ENCODE data around the gene CELSR2. TPM values are rescaled to one million over a fixed set of nuclear protein-coding genes. Genes with fewer than 3 reads are reported as not detected.
"Not testable (repeated sequence)": the region's sequence is repeated elsewhere in the genome, so short reads cannot be mapped to it uniquely, and the experiment has no call there.

Gene CELSR2
- polyA plus RNA-seq, 3 donors from 2014 or later = 0.17 to 0.77 TPM; not detected in 1

DNA sequence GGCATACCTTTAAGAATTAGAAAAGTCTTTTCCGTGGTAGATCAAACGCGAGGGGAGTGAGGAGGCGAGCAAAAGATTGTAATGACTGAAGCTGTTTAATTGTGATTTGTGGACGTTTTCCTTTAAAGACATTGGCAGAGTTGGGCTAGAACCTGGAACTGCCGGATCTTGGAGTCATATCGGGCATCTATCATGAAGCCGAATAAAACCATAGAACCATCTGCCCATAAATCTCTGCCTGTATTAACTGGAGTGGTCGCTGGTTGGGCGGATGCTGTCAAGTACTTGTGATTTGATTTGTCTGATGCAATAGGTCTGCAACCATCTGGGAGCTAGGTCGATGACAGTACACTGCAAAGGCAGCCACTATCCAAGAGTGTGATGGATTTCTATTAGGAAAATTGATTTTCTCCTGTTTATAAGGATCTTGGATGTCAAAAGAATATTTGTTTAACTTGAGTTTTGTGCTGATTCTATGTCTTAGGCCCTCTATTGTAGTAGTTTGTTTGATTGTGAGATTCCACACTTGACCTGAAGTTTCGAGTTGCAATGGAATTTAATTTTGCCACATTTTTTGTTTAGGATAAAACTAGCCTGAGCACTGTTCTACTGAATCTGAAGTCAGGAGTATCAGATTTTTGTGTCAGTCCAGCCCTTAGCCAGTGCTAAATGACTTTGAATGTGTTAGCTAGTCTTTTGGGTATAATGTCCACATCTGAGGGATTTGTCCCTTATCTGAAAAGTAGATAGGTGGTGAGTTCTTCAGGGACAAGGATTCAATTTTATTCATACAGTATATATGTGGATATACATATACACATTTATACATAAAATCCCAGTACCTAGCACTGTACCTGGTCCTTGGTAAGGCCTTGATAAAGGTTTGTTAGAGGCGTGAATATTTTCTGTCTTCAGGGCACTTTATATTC, 34.4 kb upstream of the CELSR2 start:
- H3K36me3 Mint-ChIP-seq = peaks cover 0 to 11% (median 4%) of the 10 kb centered on the region in 3 donors
- peak overlapping the region; percentile 88 to 95 (median 92) for H3K27ac Mint-ChIP-seq
- DNase-seq = peak in 1 of 3 donors; percentile 6
- H3K27me3 Mint-ChIP-seq (ENCODE audit: low read depth in 3 of 3) = peaks cover 7 to 8% (median 7%) of the 10 kb centered on the region in 3 donors
- peak overlapping the region; percentile 95 to 99 (median 97) for H3K4me3 Mint-ChIP-seq
- peaks cover 38 to 40% of the 10 kb centered on the region in 2 donors for H3K4me1 Mint-ChIP-seq
- no peaks in the 10 kb centered on the region for H3K9me3 Mint-ChIP-seq

GRCh38 chr1:109216662-109217061, 32.7 kb upstream of the CELSR2 start:
- Mint-ChIP-seq H3K36me3 (peaks cover 0 to 16% (median 4%) of the 10 kb centered on the region in 3 donors), H3K27me3 (ENCODE audit: low read depth in 3 of 3) (peaks cover 7 to 8% (median 7%) of the 10 kb centered on the region in 3 donors), H3K9me3 (no peaks in the 10 kb centered on the region), H3K27ac (peak overlapping the region in 5 of 6 donors; percentile 11 to 93 (median 74)), H3K4me3 (peak overlapping the region in 2 of 5 donors; percentile 10 to 32), H3K4me1 (peaks cover 44 to 54% of the 10 kb centered on the region in 2 donors)
- DNase-seq = no peak

DNA sequence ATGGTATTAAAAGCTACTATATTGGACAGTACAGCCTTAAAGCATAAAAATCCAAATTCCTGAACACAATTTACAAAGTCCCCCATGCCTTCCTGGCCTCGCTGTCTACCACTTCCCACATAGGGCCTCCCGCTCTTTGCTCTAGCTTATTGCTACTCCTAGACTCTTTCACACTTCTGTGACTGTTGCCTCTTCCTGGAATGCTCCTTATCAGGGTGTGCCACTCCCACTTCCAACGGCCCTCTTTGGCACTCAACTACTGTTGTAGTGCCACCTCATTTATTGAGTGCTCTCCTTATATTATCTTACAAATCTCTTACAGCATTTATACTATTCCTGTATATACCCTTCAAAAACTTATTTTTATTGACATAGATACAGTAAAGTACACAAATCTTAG, 30.8 kb upstream of the CELSR2 start:
- no peak for DNase-seq
- Mint-ChIP-seq H3K27ac (peak overlapping the region in 4 of 6 donors; percentile 6 to 60 (median 22)), H3K9me3 (no peaks in the 10 kb centered on the region), H3K4me1 (peaks cover 49 to 68% of the 10 kb centered on the region in 2 donors), H3K36me3 (peaks cover 0 to 16% (median 4%) of the 10 kb centered on the region in 3 donors), H3K4me3 (no peak overlapping the region), H3K27me3 (ENCODE audit: low read depth in 3 of 3) (peaks cover 7 to 8% (median 7%) of the 10 kb centered on the region in 3 donors)

GRCh38 chr1:109221201-109221600, 28.1 kb upstream of the CELSR2 start:
- H3K4me3 Mint-ChIP-seq; H3K9me3 Mint-ChIP-seq; H3K27me3 Mint-ChIP-seq (ENCODE audit: low read depth in 3 of 3); DNase-seq; H3K27ac Mint-ChIP-seq: not testable (repeated sequence)
- H3K4me1 Mint-ChIP-seq = peaks cover 32 to 64% of the 10 kb centered on the region in 2 donors
- H3K36me3 Mint-ChIP-seq = peaks cover 0 to 18% (median 8%) of the 10 kb centered on the region in 3 donors

DNA sequence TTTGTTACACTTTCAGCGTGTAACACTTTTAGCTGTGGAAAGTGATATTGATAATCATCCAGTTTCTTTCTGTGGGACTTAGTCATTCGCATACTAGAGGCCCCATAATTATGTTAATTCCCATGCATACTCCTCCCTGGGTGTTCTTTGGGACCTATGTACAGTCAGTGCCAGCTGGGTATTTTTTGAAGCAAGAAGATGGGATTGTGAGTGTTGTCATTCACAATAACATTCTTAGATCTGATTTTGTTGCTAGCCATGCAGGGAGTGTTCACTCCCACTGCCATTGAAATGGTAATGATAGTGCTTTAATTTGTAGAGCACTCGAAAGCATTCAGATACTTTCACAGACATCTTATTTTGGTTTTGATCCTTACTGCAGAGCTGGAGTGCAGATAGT, 24.0 kb upstream of the CELSR2 start:
- Mint-ChIP-seq H3K27me3 (ENCODE audit: low read depth in 3 of 3) (no peaks in the 10 kb centered on the region), H3K36me3 (peaks cover 11 to 25% (median 19%) of the 10 kb centered on the region in 3 donors), H3K27ac (peak overlapping the region in 1 of 6 donors; percentile 80), H3K4me1 (peaks cover 19 to 50% of the 10 kb centered on the region in 2 donors), H3K9me3 (no peaks in the 10 kb centered on the region), H3K4me3 (no peak overlapping the region)
- no peak for DNase-seq

DNA sequence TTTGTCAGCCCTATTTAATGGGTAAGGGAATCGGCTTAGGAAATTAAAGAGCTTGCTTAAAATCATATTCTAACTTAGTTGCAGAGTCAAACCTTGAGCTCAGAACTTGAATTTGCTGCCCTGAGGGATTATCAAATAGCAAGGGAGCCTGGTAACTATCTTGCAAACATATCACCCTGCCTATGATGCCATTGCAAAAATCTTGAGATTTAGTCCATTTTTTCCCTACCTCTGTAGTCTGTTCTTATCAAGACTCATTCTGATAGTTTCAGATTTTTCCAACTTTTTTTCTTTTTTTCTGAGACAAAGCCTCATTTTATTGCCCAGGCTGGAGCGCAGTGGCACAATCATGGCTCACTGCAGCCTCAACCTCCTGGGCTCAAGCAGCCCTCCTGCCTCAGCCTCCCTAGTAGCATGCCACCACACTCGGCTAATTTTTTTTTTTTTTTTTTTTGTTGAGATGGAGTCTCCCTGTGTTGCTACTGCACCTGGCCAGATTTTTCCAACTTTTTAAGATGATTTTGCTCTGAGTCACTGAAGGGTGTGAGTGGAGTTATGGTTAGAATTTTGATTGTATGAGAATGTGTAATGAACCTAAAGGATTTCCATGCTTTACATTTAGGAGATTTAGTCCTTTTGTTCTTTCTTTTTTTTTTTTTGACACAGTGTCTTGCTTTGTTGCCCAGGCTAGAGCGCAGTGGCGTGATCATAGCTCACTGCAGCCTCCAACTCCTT, 23.5 kb upstream of the CELSR2 start:
- DNase-seq = no peak
- Mint-ChIP-seq H3K27ac (peak overlapping the region in 4 of 6 donors; percentile 7 to 80 (median 20)), H3K4me1 (peaks cover 18 to 45% of the 10 kb centered on the region in 2 donors), H3K9me3 (no peaks in the 10 kb centered on the region), H3K27me3 (ENCODE audit: low read depth in 3 of 3) (no peaks in the 10 kb centered on the region), H3K36me3 (peaks cover 15 to 25% (median 23%) of the 10 kb centered on the region in 3 donors), H3K4me3 (no peak overlapping the region)

DNA sequence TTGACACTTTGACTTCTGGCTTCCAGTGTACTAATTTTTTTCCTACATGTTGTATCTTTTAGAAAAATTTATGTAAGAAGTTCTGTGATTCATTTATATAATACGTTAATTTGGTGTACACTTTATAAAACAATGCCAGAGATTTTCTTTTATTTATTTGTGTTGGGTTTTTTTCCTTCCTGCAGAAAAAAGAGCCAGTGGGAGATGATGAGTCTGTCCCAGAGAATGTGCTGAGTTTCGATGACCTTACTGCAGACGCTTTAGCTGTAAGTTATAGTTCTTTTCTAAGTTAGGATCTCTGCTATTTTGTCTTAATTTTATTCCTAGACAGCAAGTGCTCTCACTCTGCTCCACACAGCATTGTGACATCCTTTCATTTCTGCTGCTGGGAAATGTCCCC, 21.2 kb upstream of the CELSR2 start:
- H3K9me3 Mint-ChIP-seq = no peaks in the 10 kb centered on the region
- no peak overlapping the region for H3K4me3 Mint-ChIP-seq
- no peak for DNase-seq
- H3K36me3 Mint-ChIP-seq = peaks cover 16 to 34% (median 34%) of the 10 kb centered on the region in 3 donors
- no peak overlapping the region for H3K27ac Mint-ChIP-seq
- peaks cover 0 to 2% (median 0%) of the 10 kb centered on the region in 3 donors for H3K27me3 Mint-ChIP-seq (ENCODE audit: low read depth in 3 of 3)
- peaks cover 9 to 27% of the 10 kb centered on the region in 2 donors for H3K4me1 Mint-ChIP-seq

- H3K4me1 Mint-ChIP-seq = peaks cover 6 to 19% of the 10 kb centered on the region in 2 donors
Observed at GRCh38 chr1:109229531-109230127, 19.7 kb upstream of the CELSR2 start.

DNA sequence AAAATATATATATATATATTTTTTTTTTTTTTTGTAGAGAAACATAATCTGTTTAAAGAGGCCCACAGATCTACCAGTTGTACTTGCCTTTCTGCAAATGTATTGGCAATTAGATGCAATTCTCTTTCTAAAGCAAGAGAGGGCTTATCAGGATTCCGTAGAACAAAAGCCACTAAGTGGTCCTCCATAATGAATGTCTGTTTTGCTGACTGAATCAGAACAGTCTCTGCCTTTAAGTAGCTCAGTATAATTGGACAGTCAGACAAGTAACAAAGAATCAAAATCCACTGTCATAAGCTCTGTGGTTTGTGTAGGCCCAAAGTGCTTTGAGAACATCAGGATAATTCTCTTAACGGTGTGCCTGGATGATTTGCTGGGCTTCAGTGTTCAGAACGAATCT, 18.3 kb upstream of the CELSR2 start:
- Mint-ChIP-seq H3K4me3 (no peak overlapping the region), H3K4me1 (peaks cover 2 to 8% of the 10 kb centered on the region in 2 donors), H3K36me3 (peaks cover 16 to 42% (median 39%) of the 10 kb centered on the region in 3 donors), H3K27ac (peak overlapping the region in 1 of 6 donors; percentile 20), H3K27me3 (ENCODE audit: low read depth in 3 of 3) (peaks cover 0 to 2% (median 0%) of the 10 kb centered on the region in 3 donors), H3K9me3 (no peaks in the 10 kb centered on the region)
- DNase-seq = no peak

More at GRCh38 chr1:109229531-109230127, 19.7 kb upstream of the CELSR2 start:
- Mint-ChIP-seq H3K27ac (no peak overlapping the region), H3K4me3 (no peak overlapping the region), H3K9me3 (no peaks in the 10 kb centered on the region), H3K36me3 (peaks cover 16 to 30% (median 29%) of the 10 kb centered on the region in 3 donors), H3K27me3 (ENCODE audit: low read depth in 3 of 3) (peaks cover 0 to 2% (median 0%) of the 10 kb centered on the region in 3 donors)
- no peak for DNase-seq

DNA sequence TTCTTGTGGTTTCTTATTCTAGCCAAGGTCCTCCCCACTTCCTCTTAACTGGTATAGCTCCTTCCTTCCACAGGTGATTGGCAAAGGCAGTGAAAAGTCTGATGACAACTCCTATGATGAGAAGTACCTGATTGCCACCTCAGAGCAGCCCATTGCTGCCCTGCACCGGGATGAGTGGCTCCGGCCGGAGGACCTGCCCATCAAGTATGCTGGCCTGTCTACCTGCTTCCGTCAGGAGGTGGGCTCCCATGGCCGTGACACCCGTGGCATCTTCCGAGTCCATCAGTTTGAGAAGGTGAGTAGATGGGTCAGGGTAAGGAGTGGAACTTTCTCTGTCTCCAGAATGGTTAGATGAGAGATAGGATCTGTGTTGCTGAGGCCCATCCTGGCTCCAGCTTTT, 14.2 kb upstream of the CELSR2 start:
- H3K4me3 Mint-ChIP-seq = no peak overlapping the region
- DNase-seq = no peak
- peaks cover 0 to 4% (median 0%) of the 10 kb centered on the region in 3 donors for H3K27me3 Mint-ChIP-seq (ENCODE audit: low read depth in 3 of 3)
- no peaks in the 10 kb centered on the region for H3K4me1 Mint-ChIP-seq
- H3K27ac Mint-ChIP-seq = no peak overlapping the region
- no peaks in the 10 kb centered on the region for H3K9me3 Mint-ChIP-seq
- peaks cover 9 to 43% (median 33%) of the 10 kb centered on the region in 3 donors for H3K36me3 Mint-ChIP-seq

DNA sequence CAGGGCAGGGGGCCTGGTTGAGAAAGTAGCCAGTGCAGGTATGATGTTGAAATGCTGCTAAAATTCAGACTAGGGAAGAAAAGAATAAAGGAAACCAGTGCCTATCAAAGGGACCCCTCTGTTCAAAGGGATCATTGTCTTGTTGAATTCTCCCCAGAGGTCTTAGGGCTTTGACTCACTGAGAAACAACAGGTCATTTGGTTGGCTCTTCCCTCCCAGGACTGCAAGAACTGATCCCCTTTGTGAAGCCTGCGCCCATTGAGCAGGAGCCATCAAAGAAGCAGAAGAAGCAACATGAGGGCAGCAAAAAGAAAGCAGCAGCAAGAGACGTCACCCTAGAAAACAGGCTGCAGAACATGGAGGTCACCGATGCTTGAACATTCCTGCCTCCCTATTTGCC, 11.8 kb upstream of the CELSR2 start:
- Mint-ChIP-seq H3K36me3 (peaks cover 5 to 32% (median 19%) of the 10 kb centered on the region in 3 donors), H3K4me3 (no peak overlapping the region), H3K9me3 (no peaks in the 10 kb centered on the region), H3K4me1 (peaks cover 13 to 15% of the 10 kb centered on the region in 2 donors), H3K27me3 (ENCODE audit: low read depth in 3 of 3) (peaks cover 0 to 2% (median 2%) of the 10 kb centered on the region in 3 donors), H3K27ac (peak overlapping the region in 1 of 6 donors; percentile 49)
- no peak for DNase-seq

DNA sequence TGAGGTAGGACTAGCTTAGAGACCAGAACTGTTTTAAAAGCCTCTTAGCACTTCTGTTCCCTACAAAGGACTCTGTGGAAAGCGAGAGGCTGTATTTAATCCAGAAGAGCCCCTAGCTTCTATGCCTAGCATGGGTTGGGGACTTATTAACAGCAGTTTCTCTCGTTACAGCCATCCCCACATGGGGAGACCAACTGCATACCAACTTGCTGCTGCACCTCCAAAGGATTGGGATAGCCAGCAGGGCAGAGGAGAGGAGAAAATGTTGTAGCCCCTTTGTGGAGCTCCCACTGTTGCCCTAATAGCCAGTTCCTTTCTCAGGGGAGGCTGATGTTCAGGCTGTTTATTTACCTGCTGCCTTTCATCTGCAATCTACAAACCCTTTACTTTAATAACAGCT, 11.0 kb upstream of the CELSR2 start:
- Mint-ChIP-seq H3K36me3 (peaks cover 5 to 30% (median 16%) of the 10 kb centered on the region in 3 donors), H3K4me3 (no peak overlapping the region), H3K9me3 (no peaks in the 10 kb centered on the region), H3K27ac (peak overlapping the region in 1 of 6 donors; percentile 31), H3K4me1 (peaks cover 13 to 17% of the 10 kb centered on the region in 2 donors), H3K27me3 (ENCODE audit: low read depth in 3 of 3) (peaks cover 0 to 2% (median 2%) of the 10 kb centered on the region in 3 donors)
- no peak for DNase-seq

DNA sequence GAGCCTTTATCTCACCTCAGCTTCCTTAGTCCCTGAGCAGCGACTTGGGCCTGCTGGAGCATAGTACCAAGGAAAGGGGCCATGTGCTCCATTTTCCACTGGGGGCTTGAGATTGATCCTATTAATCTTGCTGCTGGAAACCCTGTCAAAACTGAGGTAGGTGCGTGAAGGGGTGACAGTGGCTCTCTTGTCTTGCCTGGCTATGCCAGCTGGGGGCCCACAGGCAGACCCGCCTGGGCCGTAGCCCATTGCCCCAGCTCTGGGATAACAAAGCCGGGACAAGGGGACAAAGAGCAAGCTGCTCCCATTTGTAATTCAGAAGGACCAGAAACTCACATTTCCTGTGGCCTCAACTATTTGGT, 10.3 kb upstream of the CELSR2 start:
- Mint-ChIP-seq H3K4me1 (peaks cover 13 to 17% of the 10 kb centered on the region in 2 donors), H3K27me3 (ENCODE audit: low read depth in 3 of 3) (peaks cover 0 to 2% (median 2%) of the 10 kb centered on the region in 3 donors), H3K9me3 (no peaks in the 10 kb centered on the region), H3K36me3 (peaks cover 5 to 30% (median 16%) of the 10 kb centered on the region in 3 donors), H3K4me3 (no peak overlapping the region), H3K27ac (peak overlapping the region in 2 of 6 donors; percentile 31 to 46)
- DNase-seq = no peak
